Panc1 (cell line): ENCODE data around the gene PANX2. TPM values are rescaled to one million over a fixed set of nuclear protein-coding genes. Genes with fewer than 3 reads are reported as not detected.

ENCODE experiments used
- ATAC-seq: fragments of 200-7000 bp; cut with Tn5 transposase; 2 replicates; pipeline ENCODE4 v1.9.1; 2020; ENCODE audit warnings: mild to moderate bottlenecking, moderate library complexity
- BruUV-seq: library from RNA; stranded (reverse); fragments of 400-500 nt; replicated peaks from 2 replicates; lab custom pipeline; 2021; lab: Mats Ljungman, UMichigan
- CTCF ChIA-PET: fragments of 300-600 bp; sonication (Branson Sonifier 250); formaldehyde crosslinking; loops from one replicate; lab custom pipeline; 2022; ENCODE audit warnings: antibody characterized with exemption; lab: Charles Lee
- POLR2A ChIA-PET: fragments of 300-600 bp; sonication (Branson Sonifier 250); formaldehyde crosslinking; loops from one replicate; lab custom pipeline; 2022; ENCODE audit warnings: antibody characterized with exemption; lab: Charles Lee
- DNase-seq: peaks from one replicate; pipeline ENCODE4 v3.0.0-alpha.2; 2010; ENCODE audit warnings: low read depth, low spot score
- H3K27ac ChIP-seq: 2 replicates; pipeline ENCODE4 v1.5.1; 2011; ENCODE audit warnings: mild to moderate bottlenecking, low read length, inconsistent platforms
- H3K27me3 ChIP-seq: fragments of 200-500 bp; sonication (Bioruptor generic); 2 replicates; pipeline ENCODE4 v1.6.0; 2014; ENCODE audit warnings: low read length, inconsistent platforms; ENCODE audit not compliant: control insufficient read depth, insufficient read depth
- H3K36me3 ChIP-seq: fragments of 200-500 bp; sonication (Bioruptor generic); 2 replicates; pipeline ENCODE4 v1.5.1; 2014; ENCODE audit warnings: inconsistent platforms, mild to moderate bottlenecking, low read length, moderate library complexity; ENCODE audit not compliant: control insufficient read depth, insufficient read depth
- H3K4me1 ChIP-seq: 2 replicates; pipeline ENCODE4 v1.5.1; 2011; ENCODE audit warnings: inconsistent platforms, mild to moderate bottlenecking, low read length, moderate library complexity; ENCODE audit not compliant: control insufficient read depth, insufficient read depth
- H3K4me3 ChIP-seq, 2 experiments: 2 replicates each; pipeline ENCODE4 v1.5.1; 2011 to 2012; ENCODE audit warnings: low read depth in 2 of 2, low read length in 2 of 2, mild to moderate bottlenecking in 2 of 2, inconsistent platforms in 1 of 2, moderate library complexity in 1 of 2
- H3K9me3 ChIP-seq: fragments of 200-500 bp; sonication (Bioruptor generic); 2 replicates; pipeline ENCODE4 v1.5.1; 2014; ENCODE audit warnings: low read depth, mild to moderate bottlenecking, inconsistent platforms, low read length, moderate library complexity; ENCODE audit not compliant: control insufficient read depth, insufficient read depth
- CTCF ChIP-seq: fragments of 450-650 bp; IDR thresholded peaks from 2 replicates; pipeline ENCODE4 v1.5.1; 2017; ENCODE audit warnings: mild to moderate bottlenecking
- POLR2AphosphoS5 ChIP-seq: IDR thresholded peaks from 2 replicates; pipeline ENCODE4 v1.6.1; 2012; ENCODE audit warnings: mild to moderate bottlenecking, low read depth, low read length, moderate library complexity
- REST ChIP-seq, 2 experiments: IDR thresholded peaks; 2 replicates each; pipeline ENCODE4 v1.6.1; 2011 to 2012; ENCODE audit warnings: low read depth in 2 of 2, control low read depth in 1 of 2, low read length in 1 of 2, mild to moderate bottlenecking in 1 of 2, moderate library complexity in 1 of 2; ENCODE audit not compliant: insufficient read depth in 1 of 2
- SIN3A ChIP-seq: IDR thresholded peaks from 2 replicates; pipeline ENCODE4 v1.6.1; 2012; ENCODE audit warnings: low read depth, mild to moderate bottlenecking, low read length, moderate library complexity, borderline replicate concordance; ENCODE audit not compliant: insufficient read depth
- TCF7L2 ChIP-seq: IDR thresholded peaks from 2 replicates; pipeline ENCODE4 v1.6.1; 2011; ENCODE audit warnings: mild to moderate bottlenecking, low read depth, low read length, inconsistent platforms
- in situ Hi-C: cut with HindIII; loops from 2 replicates; pipeline ENCODE4 v1.10.0; 2016; ENCODE audit warnings: low sequenced_read_pairs, low pct_unique_long_range_greater_than_20kb
- intact Hi-C: fragments of 100-400 bp; cut with micrococcal nuclease; formaldehyde crosslinking; loops from one replicate; pipeline ENCODE4 v1.10.0; 2022; ENCODE audit not compliant: unreplicated experiment
- total RNA-seq: library from RNA; stranded (reverse); gene quantifications from one replicate; pipeline ENCODE4 v1.2.1, GENCODE V29; 2021; ENCODE audit not compliant: unreplicated experiment

PANX2 gene
- total RNA-seq, 1 experiment from 2014 or later: 0.77 TPM

GRCh38 chr22:50179937-50180726 lies 9.6 kb downstream of the PANX2 start:
- no peak for TF ChIP-seq POLR2AphosphoS5
- no peak for TF ChIP-seq TCF7L2
- Histone ChIP-seq H3K4me1 (peaks cover 14% of the 10 kb centered on the region; the same call in 1 of the 2 replicates), H3K9me3 (no peaks in the 10 kb centered on the region), H3K27ac (no peak overlapping the region), H3K36me3 (no peaks in the 10 kb centered on the region), H3K4me3 (no peak overlapping the region), H3K27me3 (no peaks in the 10 kb centered on the region)
- DNase-seq (no peak), ATAC-seq (no peak)
- ChIA-PET POLR2A (no interaction called here), CTCF (no interaction called here)
- intact Hi-C loops (no loop called here), in situ Hi-C loops (no loop called here)
- BruUV-seq: no TSS peak

GRCh38 chr22:50180727-50181521 lies 10.4 kb downstream of the PANX2 start:
- H3K4me3 ChIP-seq: no peak overlapping the region
- intact Hi-C loops: no loop called here
- H3K27me3 ChIP-seq: no peaks in the 10 kb centered on the region
- in situ Hi-C loops: no loop called here
- peaks cover 14% of the 10 kb centered on the region; the same call in 1 of the 2 replicates for H3K4me1 ChIP-seq
- no peak for ATAC-seq
- TF ChIP-seq SIN3A (no peak), TCF7L2 (no peak), CTCF (no peak), POLR2AphosphoS5 (no peak)
- no peak overlapping the region for H3K27ac ChIP-seq
- ChIA-PET POLR2A (no interaction called here), CTCF (no interaction called here)
- H3K9me3 ChIP-seq: no peaks in the 10 kb centered on the region
- DNase-seq: no peak
- H3K36me3 ChIP-seq: no peaks in the 10 kb centered on the region
- no TSS peak for BruUV-seq

GRCh38 chr22:50182176-50183081 lies 11.9 kb downstream of the PANX2 start:
- POLR2A ChIA-PET: interaction anchor here (0.5 kb wide), 1 partner anchor 36 kb away, joined by 8 read pairs; no protein-coding TSS in a partner anchor
- Histone ChIP-seq H3K27me3 (no peaks in the 10 kb centered on the region), H3K4me1 (peaks cover 17% of the 10 kb centered on the region; the same call in 1 of the 2 replicates), H3K4me3 (no peak overlapping the region), H3K36me3 (no peaks in the 10 kb centered on the region), H3K27ac (no peak overlapping the region), H3K9me3 (no peaks in the 10 kb centered on the region)
- BruUV-seq: no TSS peak
- TF ChIP-seq SIN3A: no peak
- TF ChIP-seq TCF7L2: no peak
- no peak for TF ChIP-seq POLR2AphosphoS5
- no peak for TF ChIP-seq REST (IDR thresholded peaks at IDR 0.05; ENCODE audit: insufficient read depth in 1 of 2, low read depth in 2 of 2, low read length in 1 of 2)
- TF ChIP-seq CTCF: no peak
- no peak for DNase-seq
- no peak for ATAC-seq
- intact Hi-C loops (no loop called here), in situ Hi-C loops (no loop called here)
- CTCF ChIA-PET: no interaction called here
